ENCODE data around the gene SELE.

Gene SELE, protein sequence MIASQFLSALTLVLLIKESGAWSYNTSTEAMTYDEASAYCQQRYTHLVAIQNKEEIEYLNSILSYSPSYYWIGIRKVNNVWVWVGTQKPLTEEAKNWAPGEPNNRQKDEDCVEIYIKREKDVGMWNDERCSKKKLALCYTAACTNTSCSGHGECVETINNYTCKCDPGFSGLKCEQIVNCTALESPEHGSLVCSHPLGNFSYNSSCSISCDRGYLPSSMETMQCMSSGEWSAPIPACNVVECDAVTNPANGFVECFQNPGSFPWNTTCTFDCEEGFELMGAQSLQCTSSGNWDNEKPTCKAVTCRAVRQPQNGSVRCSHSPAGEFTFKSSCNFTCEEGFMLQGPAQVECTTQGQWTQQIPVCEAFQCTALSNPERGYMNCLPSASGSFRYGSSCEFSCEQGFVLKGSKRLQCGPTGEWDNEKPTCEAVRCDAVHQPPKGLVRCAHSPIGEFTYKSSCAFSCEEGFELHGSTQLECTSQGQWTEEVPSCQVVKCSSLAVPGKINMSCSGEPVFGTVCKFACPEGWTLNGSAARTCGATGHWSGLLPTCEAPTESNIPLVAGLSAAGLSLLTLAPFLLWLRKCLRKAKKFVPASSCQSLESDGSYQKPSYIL

DNA sequence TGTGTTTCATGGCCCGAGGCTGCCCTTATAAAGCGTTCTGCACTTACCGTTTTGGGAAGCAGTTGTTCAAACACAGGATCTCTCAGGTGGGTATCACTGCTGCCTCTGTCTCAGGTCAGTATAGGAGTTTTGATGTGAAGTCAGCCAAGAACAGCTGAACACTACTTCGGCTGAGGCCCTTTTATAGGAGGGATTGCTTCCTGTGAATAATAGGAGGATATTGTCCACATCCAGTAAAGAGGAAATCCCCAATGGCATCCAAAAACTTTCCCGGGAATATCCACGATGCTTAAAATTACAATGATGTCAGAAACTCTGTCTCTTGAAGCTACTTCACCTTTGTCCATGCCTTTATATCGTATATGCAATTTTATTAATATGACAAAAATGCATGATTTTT, at the start of gene SELE:
TSS of gene SELE (minus strand) at position 156 of the 400 bp plus-strand sequence. CDS start 467 bp downstream, outside the sequence.
- no peak for DNase-seq (ENCODE audit: low spot score in 2 of 2)
- Mint-ChIP-seq H3K4me1 (no peaks in the 10 kb centered on the region), H3K4me3 (no peak within 1 kb of the TSS), H3K27ac (no peak within 1 kb of the TSS), H3K9me3 (no peaks in the 10 kb centered on the region), H3K36me3 (no peaks in the 10 kb centered on the region)
- ATAC-seq: no peak

DNA sequence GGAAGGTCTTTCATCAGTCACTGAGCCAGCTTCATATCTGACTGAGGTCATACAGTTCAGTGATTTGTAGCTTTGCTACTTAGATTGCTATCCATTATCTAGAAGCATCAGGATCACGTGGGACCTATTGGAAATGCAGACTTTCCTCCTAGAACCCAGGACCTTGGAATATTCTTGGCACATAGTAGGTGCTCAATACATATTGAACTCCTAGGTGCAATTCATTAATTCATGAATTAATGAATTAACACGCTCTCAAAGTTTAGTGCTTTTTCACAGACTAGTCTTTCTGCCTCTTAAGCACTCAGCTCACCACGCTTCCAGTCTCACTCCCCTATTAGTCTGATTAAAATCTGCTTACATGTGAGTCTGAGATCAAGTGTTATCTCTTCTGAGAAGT, 48.7 kb upstream of the SELE start:
- ATAC-seq (no peak), DNase-seq (ENCODE audit: low spot score in 2 of 2) (no peak)
- Mint-ChIP-seq H3K27ac (no peak overlapping the region), H3K4me3 (no peak overlapping the region), H3K36me3 (no peaks in the 10 kb centered on the region), H3K4me1 (no peaks in the 10 kb centered on the region), H3K9me3 (no peaks in the 10 kb centered on the region)

DNA sequence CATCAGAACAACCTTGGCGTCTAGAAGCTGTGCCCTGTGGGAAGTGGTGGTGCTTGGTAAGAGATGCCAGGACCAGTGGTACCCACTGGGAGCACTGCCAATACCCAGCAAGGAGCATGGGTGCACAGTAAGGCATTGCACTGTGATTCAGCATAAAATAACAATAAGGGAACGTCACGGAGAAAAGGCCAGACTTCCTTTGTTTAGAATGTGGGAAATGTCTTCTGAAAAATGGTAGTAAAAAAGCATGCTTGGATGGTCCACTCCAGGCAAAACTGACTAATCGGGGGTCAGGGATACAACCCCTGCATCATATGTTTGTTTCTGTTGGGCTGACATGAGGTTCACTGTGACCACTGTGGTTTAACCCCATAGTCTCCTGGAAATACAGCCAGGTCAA, 46.1 kb upstream of the SELE start:
- Mint-ChIP-seq H3K4me1 (no peaks in the 10 kb centered on the region), H3K36me3 (no peaks in the 10 kb centered on the region), H3K27ac (no peak overlapping the region), H3K9me3 (no peaks in the 10 kb centered on the region), H3K4me3 (no peak overlapping the region)
- no peak for ATAC-seq
- DNase-seq (ENCODE audit: low spot score in 2 of 2): no peak

DNA sequence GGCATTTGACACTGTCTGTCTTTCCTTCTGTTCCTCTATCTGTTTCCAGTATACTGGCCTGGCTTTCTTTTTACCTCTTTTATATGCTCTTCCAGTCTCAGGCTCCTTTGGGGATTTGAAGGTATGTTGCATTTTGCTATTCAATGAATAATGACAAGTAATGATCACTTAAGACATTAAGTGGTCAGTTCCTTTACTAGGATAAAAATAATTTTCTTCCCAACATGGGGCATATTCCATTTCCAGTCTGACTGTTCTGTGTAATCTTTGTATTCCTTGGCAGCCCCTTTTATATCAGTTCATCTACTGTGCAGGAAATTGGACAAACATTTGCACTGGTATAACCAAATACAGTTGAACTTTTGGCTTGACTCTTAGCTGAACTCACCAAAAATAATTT, 45.3 kb upstream of the SELE start:
- no peaks in the 10 kb centered on the region for H3K36me3 Mint-ChIP-seq
- H3K4me3 Mint-ChIP-seq: no peak overlapping the region
- H3K9me3 Mint-ChIP-seq: no peaks in the 10 kb centered on the region
- no peaks in the 10 kb centered on the region for H3K4me1 Mint-ChIP-seq
- no peak for ATAC-seq
- no peak for DNase-seq (ENCODE audit: low spot score in 2 of 2)
- no peak overlapping the region for H3K27ac Mint-ChIP-seq

DNA sequence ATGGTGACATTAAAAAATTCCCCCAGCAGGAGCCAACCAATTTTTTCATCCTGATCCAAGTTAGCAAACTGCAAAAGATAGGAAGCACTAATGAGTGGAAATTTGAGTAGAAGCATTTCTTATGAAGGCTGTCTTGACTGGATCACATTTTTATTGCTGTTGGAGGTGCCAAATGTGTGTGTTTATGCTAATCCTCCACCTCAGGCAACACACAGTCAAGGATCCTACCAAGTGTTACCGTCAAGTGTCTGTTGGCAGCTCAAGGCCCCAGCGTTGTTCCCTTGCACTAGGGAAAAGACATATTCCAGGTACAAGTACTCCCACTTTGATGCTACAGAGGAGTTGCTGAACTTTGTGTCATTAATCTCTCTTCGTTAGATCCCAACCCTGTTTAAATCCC, 42.6 kb upstream of the SELE start:
- DNase-seq (ENCODE audit: low spot score in 2 of 2) (no peak), ATAC-seq (no peak)
- H3K27ac Mint-ChIP-seq: no peak overlapping the region
- H3K4me3 Mint-ChIP-seq: no peak overlapping the region
- H3K9me3 Mint-ChIP-seq: no peaks in the 10 kb centered on the region
- no peaks in the 10 kb centered on the region for H3K4me1 Mint-ChIP-seq
- no peaks in the 10 kb centered on the region for H3K36me3 Mint-ChIP-seq

DNA sequence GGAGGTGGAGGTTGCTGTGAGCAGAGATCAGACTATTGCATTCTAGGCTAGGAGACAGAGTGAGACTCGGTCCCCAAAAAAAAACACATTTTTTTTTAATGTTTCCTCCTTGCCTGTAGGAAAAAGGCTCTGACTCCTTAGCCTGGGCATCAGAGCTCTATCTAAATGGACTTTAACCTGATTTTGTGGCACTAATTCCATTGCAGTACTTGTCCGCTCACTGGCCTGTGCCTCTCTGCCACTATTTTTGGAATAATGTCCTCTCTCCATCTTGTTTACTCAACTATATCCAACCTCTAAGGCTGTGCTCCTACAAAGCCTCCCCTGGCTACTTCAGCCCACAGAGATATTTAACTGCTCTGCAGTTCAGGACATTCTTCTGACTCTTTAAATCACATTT, 34.3 kb upstream of the SELE start:
- H3K4me1 Mint-ChIP-seq: no peaks in the 10 kb centered on the region
- DNase-seq (ENCODE audit: low spot score in 2 of 2): no peak
- no peaks in the 10 kb centered on the region for H3K36me3 Mint-ChIP-seq
- H3K9me3 Mint-ChIP-seq: no peaks in the 10 kb centered on the region
- H3K27ac Mint-ChIP-seq: no peak overlapping the region
- no peak for ATAC-seq
- no peak overlapping the region for H3K4me3 Mint-ChIP-seq

DNA sequence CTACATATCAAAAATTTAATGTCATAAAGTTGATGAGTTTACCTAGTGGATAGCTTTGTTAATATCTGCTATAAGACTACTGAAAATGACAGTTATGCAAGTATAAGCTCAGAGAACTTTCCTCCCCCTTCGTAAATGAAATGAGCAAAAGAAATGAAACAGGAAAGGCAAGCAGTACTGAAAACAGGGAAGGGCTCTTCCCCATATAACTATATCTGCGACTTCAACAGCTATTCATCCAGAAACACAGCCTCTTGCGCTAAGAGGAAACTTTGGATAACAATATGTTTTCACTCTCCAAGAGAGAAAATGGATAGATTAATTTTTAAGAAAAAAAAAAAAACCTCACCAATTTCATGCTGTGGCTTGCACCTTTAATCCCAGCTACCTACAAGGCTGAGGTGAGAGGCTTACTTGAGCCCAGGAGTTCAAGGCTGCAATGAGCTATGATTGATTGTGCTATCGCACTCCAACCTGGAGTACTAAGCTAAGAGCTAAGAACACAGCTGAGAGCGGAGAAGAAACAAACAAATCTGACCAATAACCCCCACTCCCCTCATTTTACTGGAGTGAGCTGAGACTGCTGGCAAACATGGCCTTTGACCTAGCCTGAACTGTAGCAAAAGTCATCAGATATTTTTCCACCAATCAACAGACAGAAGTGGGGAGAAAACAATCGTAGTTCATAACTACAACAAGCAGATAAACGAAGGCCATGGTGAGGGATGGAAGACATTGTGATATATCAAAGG, 31.9 kb upstream of the SELE start:
- H3K27ac Mint-ChIP-seq: no peak overlapping the region
- no peak for DNase-seq (ENCODE audit: low spot score in 2 of 2)
- H3K4me1 Mint-ChIP-seq: no peaks in the 10 kb centered on the region
- no peak for ATAC-seq
- no peak overlapping the region for H3K4me3 Mint-ChIP-seq
- H3K9me3 Mint-ChIP-seq: no peaks in the 10 kb centered on the region
- no peaks in the 10 kb centered on the region for H3K36me3 Mint-ChIP-seq

DNA sequence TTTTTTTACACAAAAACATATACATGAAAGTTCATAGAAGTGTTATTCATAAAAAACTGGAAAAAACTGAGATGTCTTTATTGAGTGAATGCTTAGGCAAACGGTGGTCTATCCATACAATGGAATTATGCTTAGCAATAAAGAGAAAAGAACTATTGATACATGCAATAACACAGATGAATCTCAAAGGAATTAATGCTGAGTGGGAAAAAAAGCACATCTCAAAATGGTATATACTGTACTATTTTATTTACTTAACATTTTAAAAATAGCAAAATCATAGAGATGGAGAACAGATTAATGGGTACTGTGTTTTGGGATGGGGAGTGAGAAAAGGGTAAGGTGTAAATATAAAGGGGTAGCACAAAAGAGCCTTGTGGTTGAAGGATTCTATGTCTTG, 31.0 kb upstream of the SELE start:
- ATAC-seq (no peak), DNase-seq (ENCODE audit: low spot score in 2 of 2) (no peak)
- no peaks in the 10 kb centered on the region for H3K4me1 Mint-ChIP-seq
- no peaks in the 10 kb centered on the region for H3K36me3 Mint-ChIP-seq
- no peak overlapping the region for H3K27ac Mint-ChIP-seq
- no peak overlapping the region for H3K4me3 Mint-ChIP-seq
- H3K9me3 Mint-ChIP-seq: no peaks in the 10 kb centered on the region

DNA sequence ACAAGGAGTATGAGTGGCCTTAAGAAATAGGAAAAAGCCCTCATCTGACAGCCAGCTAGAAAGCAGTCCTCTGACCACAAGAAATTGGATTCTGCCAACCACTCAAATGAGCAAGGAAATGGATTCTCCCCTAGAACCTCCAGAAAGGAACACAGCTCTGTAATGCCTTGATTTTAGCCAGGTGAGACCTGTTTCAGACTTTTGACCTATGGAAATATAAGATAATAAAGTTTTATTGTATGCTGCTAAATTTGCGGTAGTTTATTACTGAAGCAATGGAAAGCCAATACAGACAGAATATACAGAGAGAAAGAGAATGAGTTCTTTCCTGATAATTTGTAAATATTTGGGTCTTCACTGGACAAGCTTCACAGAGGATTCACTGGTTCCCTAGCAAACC, 28.8 kb upstream of the SELE start:
- H3K9me3 Mint-ChIP-seq: no peaks in the 10 kb centered on the region
- no peak for DNase-seq (ENCODE audit: low spot score in 2 of 2)
- H3K4me1 Mint-ChIP-seq: no peaks in the 10 kb centered on the region
- no peak for ATAC-seq
- H3K36me3 Mint-ChIP-seq: no peaks in the 10 kb centered on the region
- no peak overlapping the region for H3K4me3 Mint-ChIP-seq
- no peak overlapping the region for H3K27ac Mint-ChIP-seq

DNA sequence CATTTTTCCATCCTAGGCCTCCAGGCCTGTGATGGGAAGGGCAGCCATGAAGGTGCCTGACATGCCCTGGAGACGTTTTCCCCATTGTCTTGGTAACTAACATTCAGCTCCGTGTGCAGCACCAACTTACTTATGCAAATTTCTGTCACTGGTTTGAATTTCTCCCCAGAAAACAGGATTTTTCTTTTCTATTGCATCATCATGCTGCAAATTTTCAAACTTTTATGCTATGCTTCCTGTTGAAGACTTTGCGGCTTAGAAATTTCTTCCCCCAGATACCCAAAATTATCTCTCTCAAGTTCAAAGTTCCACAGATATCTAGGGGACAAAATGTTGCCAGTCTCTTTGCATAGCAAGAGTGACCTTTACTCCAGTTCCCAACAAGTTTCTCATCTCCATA, 25.2 kb upstream of the SELE start:
- DNase-seq (ENCODE audit: low spot score in 2 of 2): no peak
- no peak for ATAC-seq
- Mint-ChIP-seq H3K9me3 (no peaks in the 10 kb centered on the region), H3K4me3 (no peak overlapping the region), H3K36me3 (no peaks in the 10 kb centered on the region), H3K4me1 (no peaks in the 10 kb centered on the region), H3K27ac (no peak overlapping the region)

DNA sequence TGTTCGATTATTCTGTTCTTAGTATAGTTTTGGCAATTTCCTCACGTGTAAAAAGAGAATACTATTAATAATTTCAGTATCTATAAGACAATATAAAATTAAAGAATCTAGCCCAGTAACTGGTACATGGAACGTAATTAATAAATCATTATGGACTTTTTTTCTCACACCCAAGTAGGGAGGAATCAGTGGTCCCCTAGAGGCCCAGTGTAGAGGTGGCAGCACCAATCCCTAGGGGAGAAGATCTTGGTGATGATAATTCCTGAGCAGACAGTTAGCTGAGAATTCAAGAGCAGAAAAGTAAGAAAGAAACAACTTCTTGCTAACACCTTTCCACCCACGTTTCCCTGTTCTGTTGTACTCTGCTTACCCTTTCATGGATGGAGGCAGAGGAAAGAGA, 19.7 kb upstream of the SELE start:
- Mint-ChIP-seq H3K36me3 (no peaks in the 10 kb centered on the region), H3K27ac (no peak overlapping the region), H3K4me3 (no peak overlapping the region), H3K9me3 (no peaks in the 10 kb centered on the region), H3K4me1 (no peaks in the 10 kb centered on the region)
- ATAC-seq: no peak
- no peak for DNase-seq (ENCODE audit: low spot score in 2 of 2)

DNA sequence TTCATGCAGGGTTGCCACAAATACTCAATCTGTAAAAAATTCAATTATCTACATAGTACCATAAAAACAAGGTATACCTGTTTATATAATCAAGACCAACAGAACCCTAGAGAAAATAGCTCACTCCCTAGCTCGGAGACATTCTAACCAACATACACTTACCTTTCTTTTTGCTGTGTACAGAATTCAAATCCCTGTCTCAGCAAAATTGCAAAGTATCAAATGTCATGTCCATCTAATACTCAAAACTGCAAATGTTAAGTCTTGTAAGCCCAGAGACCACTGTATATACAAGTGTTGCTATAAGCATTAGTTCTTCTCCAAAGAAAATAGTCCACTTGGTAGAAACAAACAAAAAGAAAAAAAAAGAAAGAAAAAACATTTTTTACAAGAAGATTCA, 16.2 kb upstream of the SELE start:
- ATAC-seq: no peak
- Mint-ChIP-seq H3K4me1 (no peaks in the 10 kb centered on the region), H3K27ac (no peak overlapping the region), H3K4me3 (no peak overlapping the region), H3K36me3 (no peaks in the 10 kb centered on the region), H3K9me3 (no peaks in the 10 kb centered on the region)
- DNase-seq (ENCODE audit: low spot score in 2 of 2): no peak

DNA sequence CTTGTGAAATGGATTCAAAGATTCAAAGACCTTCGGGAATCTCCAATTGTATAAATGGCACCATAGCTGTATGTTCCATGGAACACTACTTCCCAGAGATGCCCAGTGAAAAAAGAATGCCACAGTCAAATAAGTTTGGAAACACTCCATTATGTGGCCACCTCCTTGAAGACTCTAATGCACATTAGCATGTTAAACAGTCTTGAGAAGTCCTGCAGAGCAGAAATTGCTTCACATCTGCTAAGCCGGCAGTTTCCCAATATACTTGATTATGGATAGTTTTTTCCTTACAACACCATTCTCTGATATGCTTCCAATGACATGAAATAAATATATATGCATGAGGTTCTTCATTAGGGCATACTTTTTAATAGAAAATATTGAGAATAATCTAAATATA, 12.7 kb upstream of the SELE start:
- Mint-ChIP-seq H3K4me3 (no peak overlapping the region), H3K4me1 (no peaks in the 10 kb centered on the region), H3K27ac (no peak overlapping the region), H3K9me3 (no peaks in the 10 kb centered on the region), H3K36me3 (no peaks in the 10 kb centered on the region)
- ATAC-seq (no peak), DNase-seq (ENCODE audit: low spot score in 2 of 2) (no peak)

DNA sequence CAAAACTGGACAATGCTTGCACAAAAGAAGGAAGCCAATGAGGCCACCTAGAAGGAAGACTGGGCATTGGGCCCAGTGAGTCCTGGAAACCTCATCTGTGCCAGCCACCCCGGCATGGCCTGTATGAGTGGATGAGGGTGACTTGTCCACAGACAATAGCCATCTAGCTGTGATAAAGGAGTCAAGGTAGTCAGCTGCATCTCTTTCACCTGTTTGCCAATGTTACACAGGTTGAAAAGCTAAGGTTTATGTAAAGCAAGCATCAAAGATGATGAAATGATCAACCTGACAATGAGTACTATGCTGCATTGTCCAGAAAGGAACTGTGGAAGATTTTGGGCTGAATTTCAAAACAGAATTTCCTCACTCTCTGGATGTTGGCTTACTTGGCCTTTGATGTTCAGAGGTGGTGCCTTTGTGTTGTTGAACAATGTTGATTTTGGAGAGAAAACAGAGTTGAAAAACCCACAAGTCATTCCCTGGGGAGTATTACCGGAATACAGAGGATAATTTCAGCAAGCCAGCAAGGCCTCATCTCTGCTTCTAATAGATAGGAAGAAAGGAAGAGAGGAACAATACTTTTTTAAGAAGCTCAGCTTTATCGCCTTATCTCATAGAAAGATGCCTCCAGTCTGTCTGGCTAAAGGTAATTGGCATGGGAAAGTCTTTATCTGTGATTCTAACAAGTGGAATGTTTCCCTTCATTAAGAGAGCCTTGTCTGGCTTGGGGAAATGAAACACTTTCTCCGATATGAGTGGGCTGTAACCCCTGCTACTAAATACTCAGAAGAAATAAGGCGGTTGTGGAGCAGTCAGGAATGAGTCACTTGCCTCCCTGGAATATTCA, 11.4 kb upstream of the SELE start:
- no peak overlapping the region for H3K27ac Mint-ChIP-seq
- ATAC-seq (no peak), DNase-seq (ENCODE audit: low spot score in 2 of 2) (no peak)
- no peak overlapping the region for H3K4me3 Mint-ChIP-seq
- H3K9me3 Mint-ChIP-seq: no peaks in the 10 kb centered on the region
- H3K36me3 Mint-ChIP-seq: no peaks in the 10 kb centered on the region
- H3K4me1 Mint-ChIP-seq: no peaks in the 10 kb centered on the region

DNA sequence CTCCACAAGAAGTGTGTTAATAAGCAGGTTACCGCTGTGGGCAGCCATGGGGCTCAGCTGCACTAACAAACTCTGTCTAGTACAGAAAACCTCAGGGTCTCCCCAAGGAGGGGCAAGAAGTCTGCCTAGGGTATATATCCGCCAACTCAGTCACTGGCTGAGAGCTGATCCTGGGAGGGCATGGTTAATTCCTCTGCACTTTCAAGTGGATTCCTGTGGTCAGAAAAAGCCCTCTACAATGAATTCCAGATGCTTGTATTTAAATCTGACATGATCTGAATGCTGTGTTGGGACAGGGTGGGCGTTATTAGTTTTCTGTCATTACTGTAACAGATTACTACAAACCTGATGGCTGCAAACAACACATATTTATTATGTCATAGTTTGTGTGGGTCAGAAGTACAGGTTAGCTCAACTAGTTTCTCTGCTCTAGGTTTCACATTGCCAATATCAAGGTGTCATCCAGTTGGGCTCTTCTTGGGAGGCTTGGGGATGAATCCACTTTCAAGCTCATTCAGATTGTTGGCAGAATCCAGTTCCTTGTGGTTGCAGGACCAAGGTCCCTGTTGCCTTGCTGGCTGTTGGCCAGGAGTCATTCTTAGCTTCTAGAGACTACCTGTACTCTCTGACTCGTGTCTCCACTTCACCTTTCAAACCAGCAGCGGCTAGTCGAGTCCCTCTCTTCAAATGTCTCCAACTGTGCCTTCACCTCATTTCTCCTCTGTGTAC, 8.0 kb upstream of the SELE start:
- ATAC-seq (no peak), DNase-seq (ENCODE audit: low spot score in 2 of 2) (no peak)
- Mint-ChIP-seq H3K27ac (no peak overlapping the region), H3K4me1 (no peaks in the 10 kb centered on the region), H3K36me3 (no peaks in the 10 kb centered on the region), H3K9me3 (no peaks in the 10 kb centered on the region), H3K4me3 (no peak overlapping the region)
